ENCODE measurements around the gene NEURL1B. TPM values are rescaled to one million over a fixed set of nuclear protein-coding genes. Genes with fewer than 3 reads are reported as not detected.

Gene NEURL1B
- polyA plus RNA-seq (2012; ENCODE audit: missing spikeins): 0.25 TPM

- FAIRE-seq (no peak), DNase-seq (ENCODE audit: insufficient read length) (peak; percentile 67)
- TF ChIP-seq POLR2A (IDR thresholded peaks at IDR 0.05; ENCODE audit: low read depth, low read length) (no peak), POLR2AphosphoS5 (IDR thresholded peaks at IDR 0.05; ENCODE audit: low read depth, low read length) (no peak)
These were observed at the start of gene NEURL1B for GRCh38 chr5:172640822-172641358. Gene NEURL1B (plus strand): TSS chr5:172641263. CDS start chr5:172641407, 144 bp downstream.

- DNase-seq (ENCODE audit: insufficient read length): no peak
- no peak for FAIRE-seq
- TF ChIP-seq POLR2AphosphoS5 (IDR thresholded peaks at IDR 0.05; ENCODE audit: low read depth, low read length) (no peak), TAF1 (IDR thresholded peaks at IDR 0.05; ENCODE audit: borderline replicate concordance, low read depth, low read length) (no peak), POLR2A (IDR thresholded peaks at IDR 0.05; ENCODE audit: low read depth, low read length) (no peak)
These were observed 49.4 kb upstream of the NEURL1B start for GRCh38 chr5:172591636-172592035.

GRCh38 chr5:172592881-172593280 lies 48.2 kb upstream of the NEURL1B start:
- TF ChIP-seq POLR2A (IDR thresholded peaks at IDR 0.05; ENCODE audit: low read depth, low read length) (no peak), TAF1 (IDR thresholded peaks at IDR 0.05; ENCODE audit: borderline replicate concordance, low read depth, low read length) (no peak), POLR2AphosphoS5 (IDR thresholded peaks at IDR 0.05; ENCODE audit: low read depth, low read length) (no peak)
- FAIRE-seq: no peak
- no peak for DNase-seq (ENCODE audit: insufficient read length)

- DNase-seq (ENCODE audit: insufficient read length): no peak
- FAIRE-seq: no peak
- no peak for TF ChIP-seq POLR2AphosphoS5 (IDR thresholded peaks at IDR 0.05; ENCODE audit: low read depth, low read length)
These were observed 47.8 kb upstream of the NEURL1B start for GRCh38 chr5:172593306-172593705.

GRCh38 chr5:172593721-172594235 lies 47.3 kb upstream of the NEURL1B start:
- FAIRE-seq (no peak), DNase-seq (ENCODE audit: insufficient read length) (no peak)
- TF ChIP-seq TAF1 (IDR thresholded peaks at IDR 0.05; ENCODE audit: borderline replicate concordance, low read depth, low read length) (no peak), POLR2A (IDR thresholded peaks at IDR 0.05; ENCODE audit: low read depth, low read length) (no peak), POLR2AphosphoS5 (IDR thresholded peaks at IDR 0.05; ENCODE audit: low read depth, low read length) (no peak)

- FAIRE-seq: no peak
- no peak for TF ChIP-seq TAF1 (IDR thresholded peaks at IDR 0.05; ENCODE audit: borderline replicate concordance, low read depth, low read length)
These were observed 46.6 kb upstream of the NEURL1B start for GRCh38 chr5:172594431-172594830.

GRCh38 chr5:172594867-172595466 lies 46.1 kb upstream of the NEURL1B start:
- DNase-seq (ENCODE audit: insufficient read length) (no peak), FAIRE-seq (no peak)
- TF ChIP-seq POLR2A (IDR thresholded peaks at IDR 0.05; ENCODE audit: low read depth, low read length) (no peak), TAF1 (IDR thresholded peaks at IDR 0.05; ENCODE audit: borderline replicate concordance, low read depth, low read length) (no peak), POLR2AphosphoS5 (IDR thresholded peaks at IDR 0.05; ENCODE audit: low read depth, low read length) (no peak)

More at GRCh38 chr5:172594431-172594830, 46.6 kb upstream of the NEURL1B start:
- DNase-seq (ENCODE audit: insufficient read length): no peak

- DNase-seq (ENCODE audit: insufficient read length) (no peak), FAIRE-seq (no peak)
- TF ChIP-seq POLR2AphosphoS5 (IDR thresholded peaks at IDR 0.05; ENCODE audit: low read depth, low read length) (no peak), TAF1 (IDR thresholded peaks at IDR 0.05; ENCODE audit: borderline replicate concordance, low read depth, low read length) (no peak), POLR2A (IDR thresholded peaks at IDR 0.05; ENCODE audit: low read depth, low read length) (no peak)
These were observed 45.2 kb upstream of the NEURL1B start for GRCh38 chr5:172595596-172596455.

- FAIRE-seq (no peak), DNase-seq (ENCODE audit: insufficient read length) (no peak)
- no peak for TF ChIP-seq POLR2AphosphoS5 (IDR thresholded peaks at IDR 0.05; ENCODE audit: low read depth, low read length)
- TF ChIP-seq TAF1 (IDR thresholded peaks at IDR 0.05; ENCODE audit: borderline replicate concordance, low read depth, low read length): no peak
- TF ChIP-seq POLR2A (IDR thresholded peaks at IDR 0.05; ENCODE audit: low read depth, low read length): no peak
These were observed 44.3 kb upstream of the NEURL1B start for GRCh38 chr5:172596638-172597231.

- DNase-seq (ENCODE audit: insufficient read length) (no peak), FAIRE-seq (no peak)
- TF ChIP-seq POLR2AphosphoS5 (IDR thresholded peaks at IDR 0.05; ENCODE audit: low read depth, low read length) (no peak), TAF1 (IDR thresholded peaks at IDR 0.05; ENCODE audit: borderline replicate concordance, low read depth, low read length) (no peak), POLR2A (IDR thresholded peaks at IDR 0.05; ENCODE audit: low read depth, low read length) (no peak)
These were observed 43.3 kb upstream of the NEURL1B start for GRCh38 chr5:172597755-172598155.

Data from GM12892 (cell line).